CD4-positive, alpha-beta T cell treated with Interferon alpha-2 for 1 hour (primary cell): ENCODE measurements around the gene GNAI1.

Experiments used
- DNase-seq, 2 donors: peaks; one replicate each; pipeline ENCODE4 v3.0.0-alpha.2; 2020 to 2022

GNAI1 gene

DNA sequence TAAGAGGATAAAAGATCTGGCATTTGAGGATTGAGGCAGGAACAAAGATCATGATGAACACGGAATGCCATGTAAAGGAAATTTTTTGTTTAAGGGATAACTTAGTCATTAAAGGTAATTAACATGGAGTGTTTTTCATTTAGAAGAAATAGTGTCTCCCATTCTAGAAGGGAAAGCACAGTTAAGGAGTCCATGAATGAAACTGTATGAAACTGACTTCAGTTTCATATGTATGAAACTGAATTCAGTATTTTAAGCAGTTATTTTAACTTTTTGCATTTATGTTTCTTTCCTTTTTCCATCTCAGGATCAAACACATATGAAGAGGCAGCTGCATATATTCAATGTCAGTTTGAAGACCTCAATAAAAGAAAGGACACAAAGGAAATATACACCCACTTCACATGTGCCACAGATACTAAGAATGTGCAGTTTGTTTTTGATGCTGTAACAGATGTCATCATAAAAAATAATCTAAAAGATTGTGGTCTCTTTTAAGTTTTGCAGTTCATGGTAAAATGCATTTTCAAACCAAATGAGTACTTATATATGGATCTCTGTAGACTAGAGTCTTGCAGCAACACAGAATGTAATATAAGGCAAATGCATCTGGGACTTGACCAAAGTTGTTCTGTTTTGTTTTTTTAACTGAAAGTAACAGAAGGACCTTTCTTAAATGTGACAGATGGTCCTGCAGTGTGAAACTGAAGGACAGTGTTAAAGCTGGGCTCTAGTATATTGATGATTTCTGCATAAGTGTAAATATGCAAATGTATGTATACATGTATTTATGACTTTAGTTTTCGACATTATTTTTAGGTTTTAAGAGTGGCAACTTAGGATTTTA is 82.6 kb downstream of the GNAI1 start:
- no peak for DNase-seq

DNA sequence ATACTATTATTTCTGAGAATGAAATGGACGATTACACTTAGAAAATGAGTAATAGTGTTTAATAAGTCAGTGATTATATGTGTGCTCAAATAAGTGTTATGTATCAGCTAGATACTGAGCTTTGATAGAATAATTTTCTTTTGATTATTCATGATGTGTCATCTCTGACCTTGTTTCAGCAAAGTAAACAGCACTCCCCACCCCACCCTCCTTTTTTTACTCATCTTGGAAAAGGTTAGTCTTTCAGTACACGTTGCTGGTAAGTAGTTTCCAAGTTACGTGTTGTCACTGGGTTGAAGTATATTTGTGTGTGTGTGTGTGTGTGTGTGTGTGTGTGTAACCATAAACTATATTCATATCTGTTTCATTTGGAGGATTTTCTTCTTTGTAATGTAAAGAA is 84.1 kb downstream of the GNAI1 start:
- DNase-seq: no peak

DNA sequence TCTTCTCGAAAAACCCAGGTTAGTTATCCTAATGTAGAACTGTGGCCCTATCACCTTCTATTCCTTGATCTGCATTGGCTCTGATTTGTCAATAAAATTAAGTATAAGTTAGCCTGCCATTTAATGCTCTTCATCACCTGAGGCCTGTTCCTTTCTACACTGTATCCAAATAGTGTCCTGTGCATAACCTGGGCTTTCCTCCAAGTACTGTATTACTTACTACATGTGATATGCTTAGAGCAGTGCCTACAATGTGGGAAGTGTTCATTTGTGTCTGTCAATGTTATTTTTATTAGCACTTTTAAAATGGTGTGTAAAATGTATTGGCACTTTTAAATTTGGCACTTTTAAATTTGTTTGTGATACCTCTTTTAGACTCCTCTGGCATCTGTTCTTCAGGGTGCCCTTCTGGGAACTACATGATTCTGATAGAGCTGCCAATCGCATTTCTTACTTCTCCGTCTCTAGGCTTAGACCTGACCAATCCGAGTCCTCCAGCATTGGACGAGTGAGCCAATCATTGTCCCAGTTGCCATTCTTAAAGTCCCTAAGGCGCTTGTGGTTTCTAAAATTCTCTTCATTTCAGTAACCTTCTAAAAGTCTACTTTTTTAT is 85.5 kb downstream of the GNAI1 start:
- DNase-seq: no peak

DNA sequence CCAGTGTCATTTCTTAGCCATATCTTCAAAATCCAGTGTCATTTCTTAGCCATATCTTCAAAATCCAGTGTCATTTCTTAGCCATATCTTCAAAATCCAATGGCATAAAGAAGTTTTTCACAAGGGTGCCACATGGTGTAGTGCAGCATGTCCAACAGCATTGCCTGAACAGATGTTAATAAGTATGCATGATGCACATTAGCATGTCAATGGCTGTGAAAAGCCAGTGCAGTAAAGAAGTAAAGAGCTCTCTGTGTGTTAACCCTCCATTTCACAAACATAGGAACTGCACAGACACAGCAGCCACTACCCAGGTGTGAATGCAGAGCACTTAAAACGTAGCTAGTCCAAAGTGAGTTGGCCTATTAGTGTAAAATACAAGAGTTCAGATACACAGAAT is 89.8 kb downstream of the GNAI1 start:
- DNase-seq: no peak

DNA sequence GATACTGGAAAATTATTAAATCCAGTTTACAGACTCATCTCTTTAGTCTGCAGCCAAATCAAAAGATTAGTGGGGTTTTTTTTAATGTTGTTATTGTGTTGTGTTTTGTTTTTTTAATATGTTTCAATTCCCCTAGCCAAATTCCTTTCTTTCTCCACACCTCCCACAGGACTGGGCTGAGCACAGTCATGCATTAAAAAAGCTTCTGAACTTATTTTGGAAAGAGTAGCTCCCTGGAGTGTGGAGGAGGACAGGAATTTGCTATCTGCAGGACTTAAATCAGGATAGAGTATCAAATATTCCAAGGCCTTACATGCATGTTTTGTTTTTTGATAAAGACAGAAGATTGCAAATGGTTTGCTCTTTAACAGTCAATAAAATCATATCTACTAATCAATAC is 90.7 kb downstream of the GNAI1 start:
- no peak for DNase-seq

DNA sequence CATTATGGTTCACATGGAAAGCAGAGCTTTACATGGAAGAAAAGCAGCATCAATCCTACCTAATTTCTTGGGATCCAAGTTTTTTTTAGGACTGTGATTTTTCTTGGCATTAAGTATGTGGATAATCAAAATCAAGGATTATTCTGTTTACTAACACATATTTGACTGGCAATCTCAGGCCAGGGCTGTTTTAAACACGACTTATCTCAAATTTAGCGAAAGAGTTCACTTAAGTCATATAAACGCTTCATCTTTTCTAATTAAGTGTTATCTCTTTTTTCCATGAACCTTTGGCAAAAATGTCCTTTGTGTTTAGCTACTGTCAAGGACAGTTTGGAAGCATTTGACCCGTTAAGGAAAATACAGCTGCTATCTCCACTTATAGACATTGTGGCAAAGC is 92.0 kb downstream of the GNAI1 start:
- no peak for DNase-seq

DNA sequence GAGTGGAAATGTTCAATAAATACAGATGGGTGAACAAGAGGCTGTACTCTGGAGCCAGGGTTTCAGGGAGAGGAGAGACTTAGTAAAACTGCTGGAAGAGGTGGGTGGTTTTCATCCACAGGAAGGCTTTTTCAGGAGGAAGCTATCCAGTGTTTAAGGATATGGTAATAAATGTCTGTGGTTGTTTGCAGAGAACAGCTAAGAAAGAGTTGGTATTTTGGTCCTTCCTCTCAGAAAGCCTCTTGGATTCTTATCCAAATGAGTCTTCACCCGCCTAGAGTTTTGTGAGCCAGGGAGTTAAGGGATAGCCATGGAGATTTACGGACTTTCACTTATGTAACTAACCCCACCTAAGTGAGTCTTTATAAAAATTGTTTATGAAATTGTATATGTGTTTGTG is 95.7 kb downstream of the GNAI1 start:
- no peak for DNase-seq

DNA sequence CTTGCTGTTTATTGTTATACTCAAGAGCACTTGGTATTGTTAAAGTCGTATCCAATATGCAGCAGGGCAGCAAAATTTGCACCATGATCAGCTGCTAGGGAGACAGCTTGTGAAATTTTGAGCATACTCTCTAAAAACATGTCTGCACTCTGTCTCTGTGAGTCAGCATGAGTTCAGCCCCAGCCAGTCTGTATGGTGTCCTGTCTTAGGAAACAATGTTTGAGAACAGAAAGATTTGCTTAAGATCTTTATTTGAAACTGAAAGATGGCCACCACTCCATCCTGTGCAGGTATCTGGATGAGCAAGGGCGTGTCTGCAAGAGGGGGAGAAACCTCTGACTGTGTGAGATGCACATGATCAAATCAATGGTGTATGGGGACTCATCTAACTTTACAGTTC is 97.1 kb downstream of the GNAI1 start:
- no peak for DNase-seq

DNA sequence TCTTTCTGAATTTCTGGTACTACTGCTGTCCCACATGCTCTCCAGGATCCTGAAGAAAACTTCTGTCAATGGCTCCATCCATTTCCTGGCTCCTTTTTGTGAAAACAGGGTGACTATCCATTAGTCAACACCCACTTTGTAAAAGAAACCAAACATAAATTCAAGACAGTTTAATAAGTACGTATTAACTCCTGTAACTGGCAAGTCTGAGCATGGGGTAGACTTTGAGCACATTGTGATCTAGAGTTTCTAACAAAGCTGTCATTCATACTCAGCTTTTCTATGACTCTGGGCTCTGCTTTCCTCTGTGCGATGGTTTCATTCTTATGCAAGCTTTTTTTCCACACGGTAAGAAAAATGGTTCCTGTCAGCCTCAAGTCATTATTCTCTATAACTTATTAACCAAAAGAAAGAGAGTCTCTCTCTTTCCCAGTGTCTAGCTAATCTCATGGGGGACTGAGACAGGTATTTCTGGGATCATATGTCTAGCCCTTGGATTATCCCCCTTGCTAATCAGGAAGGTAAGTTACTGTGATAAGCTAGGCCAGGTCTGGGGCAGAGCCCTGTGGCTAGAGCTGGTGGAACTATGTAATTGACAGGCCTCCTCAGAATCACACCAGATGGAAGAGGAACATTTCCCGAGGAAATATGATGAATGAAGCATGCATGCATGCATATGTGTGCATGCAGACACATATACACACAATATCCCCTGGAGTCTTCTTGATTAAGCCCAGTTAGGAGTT is 98.5 kb downstream of the GNAI1 start:
- no peak for DNase-seq

DNA sequence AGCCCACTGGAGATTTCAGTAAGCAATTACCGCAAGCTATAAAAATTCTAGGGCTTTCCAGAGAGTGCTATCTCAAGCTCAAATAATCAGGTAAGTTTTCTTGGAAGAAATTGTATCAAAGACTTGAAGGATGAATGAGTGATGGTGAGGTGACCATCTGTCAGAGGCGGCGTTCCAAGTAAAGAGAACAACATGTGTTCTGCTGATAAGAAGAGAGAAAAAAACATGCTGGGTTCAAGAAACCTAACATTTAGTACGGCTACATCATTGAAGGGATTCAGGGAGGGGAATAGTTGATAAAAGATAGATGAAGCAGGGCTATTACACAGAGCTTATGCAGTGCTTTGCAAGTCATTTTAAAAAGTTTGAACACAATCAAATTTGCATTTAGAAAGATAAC is 100.7 kb downstream of the GNAI1 start:
- DNase-seq: no peak

DNA sequence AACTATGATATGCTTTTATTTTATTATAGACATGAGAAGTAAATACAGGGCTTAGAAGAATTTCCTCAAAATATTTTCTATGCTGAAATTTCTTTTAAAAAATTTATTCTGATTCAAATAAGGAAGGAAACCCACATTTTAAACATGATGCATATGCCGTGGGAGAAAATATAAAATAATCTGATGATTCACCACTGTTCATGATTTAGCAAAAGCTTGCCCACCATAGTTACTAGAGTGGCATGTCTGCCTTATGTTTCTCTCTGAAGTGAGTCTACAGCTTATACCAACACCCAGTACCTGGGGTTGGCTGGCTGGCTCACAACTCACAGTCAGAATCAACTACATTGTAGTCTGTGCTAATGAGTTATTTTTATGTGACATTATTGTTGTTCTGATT is 102.0 kb downstream of the GNAI1 start:
- DNase-seq: no peak

DNA sequence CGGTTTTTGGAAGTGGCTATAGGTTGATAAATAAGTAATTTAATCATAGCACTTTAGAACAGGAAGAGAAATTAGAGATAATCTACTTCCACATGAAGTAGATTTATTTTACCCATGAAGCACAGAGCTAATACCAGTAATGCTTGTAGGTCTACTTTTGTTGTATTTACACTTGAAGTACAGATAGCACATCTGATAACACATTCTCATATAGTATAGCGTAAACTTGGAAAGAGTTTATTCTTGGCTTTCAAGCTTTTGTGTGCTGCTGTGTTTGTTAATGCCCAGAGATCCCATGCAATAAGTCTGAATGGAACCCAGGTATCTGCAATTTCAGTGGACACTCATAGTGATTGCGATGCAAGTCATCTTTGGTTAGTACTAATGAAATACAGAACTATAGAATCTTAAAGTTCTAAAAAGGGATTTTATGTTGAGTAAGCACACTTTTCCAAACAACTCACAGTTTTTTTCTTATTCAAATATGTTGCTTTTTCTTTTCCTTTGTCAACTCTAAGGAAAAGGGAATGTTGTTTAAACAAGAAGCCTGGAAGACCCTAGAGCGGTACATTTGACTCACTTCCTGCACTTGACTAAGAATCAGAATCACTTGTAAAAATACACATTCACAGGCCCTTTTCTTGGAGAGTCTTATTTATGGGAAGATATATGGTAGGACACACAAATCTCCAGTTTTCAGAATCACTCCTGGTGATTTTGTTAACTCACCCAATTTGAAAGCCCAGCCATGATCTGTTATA is 105.8 kb downstream of the GNAI1 start:
- DNase-seq: no peak

DNA sequence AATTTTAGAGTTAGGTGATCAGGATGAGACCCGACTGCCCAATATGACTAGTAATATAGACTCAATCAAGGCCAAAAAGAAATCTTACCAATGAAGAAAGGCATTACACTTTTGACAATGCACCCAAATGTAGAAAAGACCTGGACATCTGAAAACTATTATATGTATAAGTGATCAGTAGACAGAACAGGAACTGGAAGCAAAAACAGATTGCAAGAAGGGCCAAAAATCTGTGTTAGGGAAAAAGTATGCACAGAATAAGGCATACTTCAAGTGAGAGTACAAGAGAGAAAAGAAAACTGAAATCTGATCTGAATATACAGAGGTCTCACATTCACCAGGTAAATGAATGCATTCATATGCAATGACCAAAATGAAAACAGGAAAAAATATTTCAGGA is 107.0 kb downstream of the GNAI1 start:
- no peak for DNase-seq

DNA sequence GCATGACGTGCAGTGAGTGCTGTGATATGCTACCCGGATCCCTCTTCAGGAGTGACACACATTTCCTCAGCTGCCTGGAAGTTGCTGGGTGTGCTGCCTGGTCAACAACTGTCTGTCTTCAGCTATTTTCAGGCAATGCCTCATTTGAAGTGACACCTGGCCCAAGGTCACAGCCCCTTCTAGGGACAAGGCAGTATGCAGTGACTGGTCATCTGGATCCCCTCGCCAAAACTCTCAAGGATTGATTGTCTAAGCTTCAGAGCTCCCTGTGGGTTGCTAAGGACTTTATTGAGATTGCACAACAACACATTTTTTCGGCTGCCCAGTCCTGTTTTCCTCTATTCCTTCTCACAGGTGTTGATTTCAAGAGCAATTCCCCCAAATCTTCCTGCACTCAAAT is 108.8 kb downstream of the GNAI1 start:
- DNase-seq: no peak

DNA sequence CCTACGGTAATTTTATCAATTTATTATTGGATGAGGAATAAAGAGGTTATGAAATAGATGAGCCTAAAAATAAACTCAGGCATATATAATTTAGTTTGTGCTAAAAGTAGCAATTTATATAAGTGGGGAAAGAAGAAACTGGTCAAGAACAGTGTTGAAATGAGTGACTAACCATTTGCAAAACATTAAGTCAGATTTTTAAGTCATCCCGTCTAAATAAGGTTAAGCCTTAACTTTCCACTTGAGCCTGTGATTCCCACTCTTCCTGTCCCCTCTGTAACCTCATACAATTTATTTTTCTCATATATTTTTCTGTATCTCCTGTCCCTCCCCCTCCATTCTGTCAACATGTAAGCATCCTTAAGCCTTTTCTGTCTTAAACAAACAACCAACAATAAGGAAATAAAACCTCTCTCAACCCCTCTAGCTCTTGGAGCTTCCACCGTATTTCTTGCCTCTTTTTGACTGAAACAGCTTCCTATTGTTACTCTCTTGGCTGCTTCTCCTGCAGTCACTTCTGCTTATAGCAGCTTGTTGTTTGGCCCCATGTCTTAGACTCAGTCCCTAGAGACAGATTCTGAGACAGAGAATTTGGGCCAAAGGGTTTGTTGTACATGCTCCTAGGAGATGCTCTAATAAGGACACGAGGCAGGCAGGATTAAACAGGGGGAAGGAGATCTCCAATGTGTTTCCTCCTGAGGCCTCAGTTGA is 109.7 kb downstream of the GNAI1 start:
- no peak for DNase-seq

DNA sequence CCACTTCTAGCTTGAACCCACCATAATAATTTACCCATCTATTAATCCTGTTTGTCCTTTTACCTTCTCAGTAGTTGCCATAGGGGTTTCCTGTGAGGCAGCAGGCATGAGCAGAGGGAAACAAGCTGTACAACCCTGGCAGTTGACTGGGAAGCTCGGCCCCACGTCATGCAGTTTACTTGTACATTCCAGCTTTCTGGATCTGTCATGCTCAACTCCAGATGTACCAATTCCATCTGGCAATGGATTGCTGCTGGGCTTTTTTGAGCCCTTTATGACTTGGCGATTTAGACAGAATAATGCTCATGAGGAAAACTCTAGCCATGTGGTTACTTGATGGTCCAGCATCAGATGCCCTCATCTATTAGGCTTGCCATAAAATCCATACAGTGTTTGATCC is 112.5 kb downstream of the GNAI1 start:
- DNase-seq: no peak

DNA sequence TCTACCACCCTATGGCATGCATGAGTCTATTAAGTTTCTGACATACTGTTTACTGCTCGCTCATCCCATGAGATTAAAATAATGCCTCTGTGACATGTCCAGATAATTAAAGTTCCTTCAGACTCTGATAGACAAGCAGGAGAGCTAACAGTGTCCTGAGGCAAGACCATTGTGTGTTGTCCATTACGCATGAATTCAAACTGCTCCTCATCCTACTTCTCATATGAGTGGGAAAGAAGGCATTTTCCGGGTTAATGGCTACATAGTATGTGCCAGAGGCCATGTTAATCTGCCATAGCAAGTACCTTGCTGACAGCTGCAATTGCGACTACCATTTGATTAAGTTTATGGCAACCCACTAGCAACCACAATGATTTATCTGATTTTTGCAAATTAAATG is 113.3 kb downstream of the GNAI1 start:
- DNase-seq: no peak

DNA sequence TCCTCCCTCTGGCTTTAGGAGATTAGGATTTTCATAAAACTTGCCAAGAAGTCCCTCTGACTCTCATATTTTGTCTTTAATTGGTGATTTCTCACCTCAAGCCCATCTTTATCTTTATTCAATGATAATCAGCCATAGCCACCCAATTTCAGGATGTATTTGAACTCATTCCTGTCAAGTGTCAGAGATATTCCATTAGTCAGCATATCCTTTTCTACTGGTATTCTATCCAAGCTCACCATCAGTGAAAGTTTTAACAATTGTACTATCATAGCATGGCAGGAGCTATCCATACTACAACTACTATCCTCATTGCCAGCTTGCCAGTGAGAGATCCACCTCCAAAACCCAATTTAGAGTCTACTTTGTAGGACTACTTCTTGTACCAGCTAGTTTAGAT is 114.6 kb downstream of the GNAI1 start:
- no peak for DNase-seq

DNA sequence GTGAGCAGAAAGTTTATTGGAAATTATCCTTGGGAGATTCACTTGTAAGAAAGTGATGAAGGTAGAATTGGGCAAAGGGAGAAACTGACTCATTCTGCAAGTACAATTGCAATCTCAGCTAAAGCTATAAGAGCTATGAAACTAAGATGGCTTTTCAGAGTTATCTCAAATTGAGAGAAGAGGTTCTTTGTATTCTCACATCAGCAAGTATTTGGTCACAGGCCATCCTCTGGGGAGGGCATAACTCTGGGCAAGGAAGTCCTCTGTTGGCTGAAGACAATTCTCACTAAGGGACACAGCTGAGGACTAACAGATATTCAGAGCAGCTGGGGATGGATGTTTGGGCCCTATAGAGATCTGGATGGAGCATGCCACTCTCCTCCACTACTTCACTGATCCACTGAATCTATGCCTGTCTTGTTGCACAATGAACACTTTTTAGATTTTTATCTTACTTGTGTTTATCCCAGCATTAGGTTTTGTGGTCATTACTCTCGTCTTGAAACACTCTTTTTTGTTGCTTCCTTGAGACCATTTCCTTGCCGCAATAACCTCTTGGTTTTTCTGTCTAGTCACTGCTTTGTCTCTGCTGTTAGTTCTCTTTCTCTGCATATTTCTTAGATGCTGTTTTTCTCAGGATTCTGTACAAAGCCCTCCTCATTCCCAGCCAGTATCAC is 115.1 kb downstream of the GNAI1 start:
- DNase-seq: no peak

DNA sequence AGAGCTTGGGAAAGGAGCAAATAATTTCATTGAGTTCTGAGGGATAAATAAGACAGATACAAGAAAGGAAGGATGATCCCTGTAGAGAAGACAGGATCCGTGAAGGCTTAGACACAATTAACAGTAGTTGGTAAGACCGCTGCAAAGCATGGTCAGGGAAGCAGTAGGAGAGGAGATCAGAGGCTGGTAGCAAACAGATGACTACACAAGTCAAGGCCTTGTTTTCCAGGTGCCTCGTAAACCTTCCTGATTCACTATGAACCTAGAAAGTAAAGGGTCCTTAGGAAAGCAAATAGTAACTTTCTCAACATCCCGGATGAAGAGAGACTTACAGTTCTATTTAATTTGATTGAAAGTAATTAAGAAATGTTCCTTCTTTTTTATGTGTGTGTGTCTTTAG is 118.6 kb downstream of the GNAI1 start:
- DNase-seq: no peak

DNA sequence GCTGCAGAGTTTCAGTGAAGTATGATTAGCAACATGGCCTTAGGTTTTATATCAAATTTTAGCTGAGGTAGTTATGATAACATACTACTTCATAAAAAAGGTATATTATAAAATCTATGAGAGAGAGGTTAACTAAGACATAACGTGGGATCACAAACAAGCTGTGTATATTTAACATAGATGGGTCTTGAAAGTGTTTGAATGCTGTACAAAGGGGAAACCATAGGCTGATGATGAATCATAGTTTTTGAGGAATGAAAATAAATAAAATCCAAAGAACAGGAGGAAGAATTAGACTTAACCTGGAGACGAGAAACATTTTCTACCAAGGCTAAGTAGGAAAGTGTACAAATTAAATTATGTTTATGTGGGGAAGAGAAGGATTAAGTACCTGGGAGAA is 119.0 kb downstream of the GNAI1 start:
- DNase-seq: no peak

DNA sequence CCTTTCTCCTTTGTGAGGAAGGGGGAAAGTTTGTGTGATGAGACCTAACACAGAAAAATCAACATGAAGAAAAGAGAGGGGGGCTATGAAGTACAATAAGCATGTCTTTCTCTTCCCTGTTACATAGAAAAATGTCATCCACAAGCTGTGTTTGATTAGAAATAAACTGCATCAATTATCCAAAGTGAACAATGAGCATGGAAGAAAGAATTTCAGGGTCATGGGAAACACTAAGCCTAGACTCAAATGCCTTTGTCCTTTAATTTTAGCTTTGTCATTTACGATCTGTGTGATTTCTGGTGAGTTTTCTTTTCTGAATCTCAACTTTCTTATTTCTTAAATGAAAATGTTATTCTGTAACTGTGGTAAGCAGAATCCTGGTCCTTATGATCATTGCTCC is 121.0 kb downstream of the GNAI1 start:
- DNase-seq: no peak
